Endothelial cell of umbilical vein (primary cell): ENCODE data around the gene NGFR. TPM values are rescaled to one million over a fixed set of nuclear protein-coding genes. Genes with fewer than 3 reads are reported as not detected.

Source experiments
- BruUV-seq: library from RNA; stranded (reverse); fragments of 400-500 nt; replicated peaks from 2 replicates; lab custom pipeline; 2021; lab: Mats Ljungman, UMichigan
- CTCF ChIA-PET: fragments of 300-600, 350-600 bp; sonication (Branson Sonifier 250); formaldehyde crosslinking; loops from one replicate; lab custom pipeline; 2021; ENCODE audit warnings: antibody characterized with exemption, inconsistent platforms; lab: Charles Lee
- POLR2A ChIA-PET: fragments of 300-600, 350-600 bp; sonication (Branson Sonifier 250); formaldehyde crosslinking; loops from one replicate; lab custom pipeline; 2021; ENCODE audit warnings: antibody characterized with exemption, inconsistent platforms; lab: Charles Lee
- DNase-seq: peaks from one replicate; pipeline ENCODE4 v3.0.0-alpha.2; 2011; ENCODE audit warnings: low read depth, low spot score
- FAIRE-seq: peaks from 2 replicates; lab custom pipeline; 2011; peaks lifted over from hg19 to GRCh38; lab: Jason Lieb, UNC
- H2AFZ ChIP-seq: 2 replicates; pipeline ENCODE4 v1.6.0; 2012; ENCODE audit warnings: low read depth, low read length, control low read depth, inconsistent platforms
- H3K27ac ChIP-seq: 2 replicates; pipeline ENCODE4 v1.5.1; 2011; ENCODE audit warnings: low read depth, mild to moderate bottlenecking, control low read depth, low read length, moderate library complexity; ENCODE audit not compliant: insufficient read depth
- H3K27me3 ChIP-seq, 2 experiments: 2 replicates each; pipeline versions ENCODE4 v1.6.0 to v1.6.1; 2011; ENCODE audit warnings: low read length in 2 of 2, mixed read lengths in 1 of 2; ENCODE audit not compliant: control insufficient read depth in 2 of 2, insufficient read depth in 2 of 2
- H3K36me3 ChIP-seq, 2 experiments: 2 replicates in 1 of 2; 3 replicates in 1 of 2; pipeline ENCODE4 v1.5.1; 2011; ENCODE audit warnings: low read length in 2 of 2, mild to moderate bottlenecking in 1 of 2, moderate library complexity in 1 of 2; ENCODE audit not compliant: control insufficient read depth in 2 of 2, insufficient read depth in 2 of 2; ENCODE audit errors: extremely low read depth in 1 of 2
- H3K4me1 ChIP-seq: 3 replicates; pipeline ENCODE4 v1.5.1; 2011; ENCODE audit warnings: mild to moderate bottlenecking, low read length; ENCODE audit not compliant: control insufficient read depth, insufficient read depth; ENCODE audit errors: extremely low read depth
- H3K4me2 ChIP-seq: 2 replicates; pipeline ENCODE4 v1.6.1; 2011; ENCODE audit warnings: low read length, control low read depth, mixed read lengths; ENCODE audit not compliant: insufficient read depth
- H3K4me3 ChIP-seq, 3 experiments: fragments of 200-600 bp in 1 of 3; sonication (generic), shearing (Covaris generic) in 1 of 3; replicated peaks in 1 of 3; 2 replicates each; pipeline ENCODE4 v1.5.1; 2011 to 2016; ENCODE audit warnings: control low read depth in 3 of 3, low read length in 3 of 3, mild to moderate bottlenecking in 2 of 3, inconsistent platforms in 1 of 3, low read depth in 1 of 3, moderate library complexity in 1 of 3; ENCODE audit not compliant: insufficient read depth in 1 of 3
- H3K79me2 ChIP-seq: 2 replicates; pipeline ENCODE4 v1.6.0; 2012; ENCODE audit warnings: low read length, inconsistent platforms; ENCODE audit not compliant: control insufficient read depth, insufficient read depth
- H3K9ac ChIP-seq: replicated peaks from 2 replicates; pipeline ENCODE3; 2011; ENCODE audit warnings: low read length, control low read depth; ENCODE audit not compliant: insufficient read depth; ENCODE audit errors: extremely low read depth
- H3K9me1 ChIP-seq: replicated peaks from 3 replicates; pipeline ENCODE4 v1.6.0; 2011; ENCODE audit warnings: mild to moderate bottlenecking, low read length; ENCODE audit not compliant: control insufficient read depth, insufficient read depth; ENCODE audit errors: extremely low read depth
- H3K9me3 ChIP-seq: replicated peaks from 2 replicates; pipeline ENCODE4 v1.5.1; 2012; ENCODE audit warnings: low read length, inconsistent platforms; ENCODE audit not compliant: control insufficient read depth, insufficient read depth
- H4K20me1 ChIP-seq: replicated peaks from 2 replicates; pipeline ENCODE3; 2011; ENCODE audit warnings: mild to moderate bottlenecking, low read length; ENCODE audit not compliant: control insufficient read depth, insufficient read depth; ENCODE audit errors: extremely low read depth
- EZH2 ChIP-seq: IDR thresholded peaks from 2 replicates; pipeline ENCODE4 v1.6.1; 2012; ENCODE audit warnings: borderline replicate concordance, low read depth, mild to moderate bottlenecking, moderate library complexity, low read length, inconsistent platforms; ENCODE audit not compliant: severe bottlenecking
- FOS ChIP-seq: IDR thresholded peaks from 2 replicates; pipeline ENCODE4 v1.6.1; 2011; ENCODE audit warnings: mild to moderate bottlenecking, low read length, moderate library complexity, borderline replicate concordance; ENCODE audit not compliant: insufficient read depth
- GATA2 ChIP-seq: IDR thresholded peaks from 2 replicates; pipeline ENCODE4 v1.7.0; 2011; ENCODE audit warnings: low read depth, mild to moderate bottlenecking, moderate library complexity, mixed read lengths, low read length; ENCODE audit not compliant: insufficient read length, insufficient read depth
- JUN ChIP-seq: IDR thresholded peaks from 2 replicates; pipeline ENCODE4 v1.6.1; 2011; ENCODE audit warnings: borderline replicate concordance, low read depth; ENCODE audit not compliant: insufficient read length, insufficient read depth
- MAX ChIP-seq: IDR thresholded peaks from 2 replicates; pipeline ENCODE4 v1.6.1; 2011; ENCODE audit not compliant: insufficient read depth, insufficient read length
- MYC ChIP-seq: IDR thresholded peaks from one replicate; pipeline ENCODE4 v1.6.1; 2011; ENCODE audit warnings: mild to moderate bottlenecking, low read depth, low read length
- POLR2A ChIP-seq: IDR thresholded peaks from 2 replicates; pipeline ENCODE4 v1.6.1; 2012; ENCODE audit warnings: low read depth, mild to moderate bottlenecking, control low read depth, low read length
- POLR2AphosphoS5 ChIP-seq: IDR thresholded peaks from 2 replicates; pipeline ENCODE4 v1.6.1; 2012; ENCODE audit warnings: low read depth, mild to moderate bottlenecking, control low read depth, low read length, moderate library complexity; ENCODE audit not compliant: insufficient read depth
- dilution Hi-C: fragments of 300-500 bp; cut with MboI; formaldehyde crosslinking; loops from one replicate; pipeline ENCODE4 v1.15.0; 2019; ENCODE audit warnings: low sequenced_read_pairs; ENCODE audit not compliant: extremely low pct_ligation_motif_present
- intact Hi-C: fragments of 100-400 bp; cut with micrococcal nuclease; formaldehyde crosslinking; loops from one replicate; pipeline ENCODE4 v1.10.0; 2022
- polyA plus RNA-seq, 4 experiments: library from polyadenylated mRNA; depleted of rRNA in 3 of 4; stranded (reverse) in 3 of 4; unstranded in 1 of 4; fragments of >200 nt; gene quantifications; 2 replicates each; pipeline versions ENCODE4 v1.2.1 to v1.2.3, GENCODE V29; 2011 to 2012; ENCODE audit warnings: missing spikeins in 1 of 4
- total RNA-seq: library from RNA; stranded (reverse); gene quantifications from 2 replicates; pipeline ENCODE4 v1.2.3, GENCODE V29; 2021
- TF ChIP-seq, protein P1 (sequence below), 2 donors: IDR thresholded peaks; 1 replicate in 1 of 2; 2 replicates in 1 of 2; pipeline ENCODE4 v1.5.1; 2011; ENCODE audit warnings: low read length in 2 of 2, mild to moderate bottlenecking in 2 of 2, moderate library complexity in 2 of 2, control low read depth in 1 of 2, inconsistent platforms in 1 of 2, low read depth in 1 of 2; ENCODE audit not compliant: insufficient read depth in 1 of 2; ENCODE audit errors: extremely low read depth in 1 of 2

The NGFR gene
- total and polyA plus RNA-seq, 2 donors (not counting 3 experiments of a cell fraction or from before 2014, with no cell fraction given): not detected

- intact Hi-C loops (no loop called here), dilution Hi-C loops (no loop called here)
- POLR2A ChIA-PET: no interaction called here
- no peak overlapping the region for H3K4me2 ChIP-seq
- no peaks in the 10 kb centered on the region for H3K9me1 ChIP-seq
- H3K4me3 ChIP-seq: no peak overlapping the region
- H3K27ac ChIP-seq: no peak overlapping the region
- no peak overlapping the region for H3K9ac ChIP-seq
- H2AFZ ChIP-seq: no peak overlapping the region
- peaks cover 32 to 36% of the 10 kb centered on the region in 2 experiments for H3K27me3 ChIP-seq
- CTCF ChIA-PET: no interaction called here
- no peak for DNase-seq
- TF ChIP-seq POLR2A (no peak), GATA2 (no peak), MAX (no peak), MYC (no peak), POLR2AphosphoS5 (no peak), FOS (no peak), JUN (no peak), EZH2 (no peak)
- TF ChIP-seq, protein P1, sequence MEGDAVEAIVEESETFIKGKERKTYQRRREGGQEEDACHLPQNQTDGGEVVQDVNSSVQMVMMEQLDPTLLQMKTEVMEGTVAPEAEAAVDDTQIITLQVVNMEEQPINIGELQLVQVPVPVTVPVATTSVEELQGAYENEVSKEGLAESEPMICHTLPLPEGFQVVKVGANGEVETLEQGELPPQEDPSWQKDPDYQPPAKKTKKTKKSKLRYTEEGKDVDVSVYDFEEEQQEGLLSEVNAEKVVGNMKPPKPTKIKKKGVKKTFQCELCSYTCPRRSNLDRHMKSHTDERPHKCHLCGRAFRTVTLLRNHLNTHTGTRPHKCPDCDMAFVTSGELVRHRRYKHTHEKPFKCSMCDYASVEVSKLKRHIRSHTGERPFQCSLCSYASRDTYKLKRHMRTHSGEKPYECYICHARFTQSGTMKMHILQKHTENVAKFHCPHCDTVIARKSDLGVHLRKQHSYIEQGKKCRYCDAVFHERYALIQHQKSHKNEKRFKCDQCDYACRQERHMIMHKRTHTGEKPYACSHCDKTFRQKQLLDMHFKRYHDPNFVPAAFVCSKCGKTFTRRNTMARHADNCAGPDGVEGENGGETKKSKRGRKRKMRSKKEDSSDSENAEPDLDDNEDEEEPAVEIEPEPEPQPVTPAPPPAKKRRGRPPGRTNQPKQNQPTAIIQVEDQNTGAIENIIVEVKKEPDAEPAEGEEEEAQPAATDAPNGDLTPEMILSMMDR (IDR thresholded peaks at IDR 0.05; ENCODE audit: extremely low read depth in 1 of 2, insufficient read depth in 1 of 2, low read depth in 1 of 2, low read length in 2 of 2): no peak
- H3K79me2 ChIP-seq: no peaks in the 10 kb centered on the region
- no peaks in the 10 kb centered on the region for H3K36me3 ChIP-seq
- no peaks in the 10 kb centered on the region for H3K4me1 ChIP-seq
- no peak for FAIRE-seq
- BruUV-seq: no TSS peak
- no peaks in the 10 kb centered on the region for H4K20me1 ChIP-seq
- H3K9me3 ChIP-seq: no peaks in the 10 kb centered on the region
Measured at GRCh38 chr17:49465331-49465903, 29.7 kb upstream of the NGFR start.
